Thyroid gland (tissue), 4 donors: ENCODE data around the gene EHMT1.

ENCODE experiments used
- CTCF ChIP-seq, 6 experiments: fragments of 200-600 bp in 3 of 6; fragments of 450-650 bp in 3 of 6; sonication (generic) in 3 of 6; IDR thresholded peaks; one replicate each; pipeline ENCODE4 v1.5.1; 2016 to 2019; ENCODE audit warnings: antibody characterized with exemption in 6 of 6, mild to moderate bottlenecking in 2 of 6, inconsistent platforms in 1 of 6, moderate library complexity in 1 of 6
- POLR2A ChIP-seq, 2 donors: fragments of 450-650 bp; IDR thresholded peaks; one replicate each; pipeline ENCODE4 v1.6.1; 2017; ENCODE audit warnings: antibody characterized with exemption in 2 of 2, mild to moderate bottlenecking in 2 of 2, moderate library complexity in 1 of 2

DNA sequence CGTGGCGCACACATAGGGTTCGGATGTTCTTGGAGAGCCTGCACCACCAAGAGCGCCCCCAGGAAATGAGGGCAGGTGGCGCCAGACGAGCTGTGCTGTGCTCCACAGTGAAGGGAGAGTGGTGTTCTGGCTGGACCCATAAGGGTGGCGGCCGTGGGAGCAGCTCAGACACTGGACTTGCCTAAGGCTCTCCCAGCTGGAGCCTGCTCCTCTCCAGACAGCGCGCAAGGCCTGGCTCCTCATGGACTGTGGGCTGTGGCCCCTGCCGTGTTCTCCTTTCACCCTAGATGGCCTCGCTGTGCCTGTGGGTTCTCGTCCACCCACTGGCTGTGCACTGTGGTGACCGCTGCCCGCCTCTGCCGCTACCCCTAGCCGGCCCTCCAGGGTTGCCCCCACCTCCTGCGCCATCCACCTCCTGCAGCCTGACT lies 92.9 kb downstream of the EHMT1 start:
- TF ChIP-seq CTCF (IDR thresholded peaks at IDR 0.05) (no peak), POLR2A (IDR thresholded peaks at IDR 0.05) (no peak)
